ENCODE measurements around the gene PYGO2.

DNA sequence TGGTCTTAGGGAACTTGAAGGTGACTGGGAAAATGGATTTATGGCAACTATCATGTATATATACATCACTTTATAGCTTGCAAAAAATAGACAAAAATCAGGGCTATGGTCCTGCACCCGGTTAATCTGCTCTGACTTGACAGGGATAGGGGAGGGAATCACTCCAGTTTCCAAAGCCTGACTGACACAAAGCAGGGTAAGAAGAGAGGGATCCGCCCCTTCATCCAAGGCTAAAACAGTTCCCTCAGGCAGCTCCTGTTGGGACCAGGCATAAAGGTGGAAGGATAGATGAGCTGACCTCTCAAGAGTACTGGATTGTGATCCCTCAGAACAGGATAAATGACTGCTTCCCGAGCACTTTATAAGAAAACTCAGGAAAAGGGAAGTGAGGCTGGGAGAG, 7.0 kb downstream of the PYGO2 start:
- TF ChIP-seq POLR2A (IDR thresholded peaks at IDR 0.05), result no peak
- TF ChIP-seq, protein P1, sequence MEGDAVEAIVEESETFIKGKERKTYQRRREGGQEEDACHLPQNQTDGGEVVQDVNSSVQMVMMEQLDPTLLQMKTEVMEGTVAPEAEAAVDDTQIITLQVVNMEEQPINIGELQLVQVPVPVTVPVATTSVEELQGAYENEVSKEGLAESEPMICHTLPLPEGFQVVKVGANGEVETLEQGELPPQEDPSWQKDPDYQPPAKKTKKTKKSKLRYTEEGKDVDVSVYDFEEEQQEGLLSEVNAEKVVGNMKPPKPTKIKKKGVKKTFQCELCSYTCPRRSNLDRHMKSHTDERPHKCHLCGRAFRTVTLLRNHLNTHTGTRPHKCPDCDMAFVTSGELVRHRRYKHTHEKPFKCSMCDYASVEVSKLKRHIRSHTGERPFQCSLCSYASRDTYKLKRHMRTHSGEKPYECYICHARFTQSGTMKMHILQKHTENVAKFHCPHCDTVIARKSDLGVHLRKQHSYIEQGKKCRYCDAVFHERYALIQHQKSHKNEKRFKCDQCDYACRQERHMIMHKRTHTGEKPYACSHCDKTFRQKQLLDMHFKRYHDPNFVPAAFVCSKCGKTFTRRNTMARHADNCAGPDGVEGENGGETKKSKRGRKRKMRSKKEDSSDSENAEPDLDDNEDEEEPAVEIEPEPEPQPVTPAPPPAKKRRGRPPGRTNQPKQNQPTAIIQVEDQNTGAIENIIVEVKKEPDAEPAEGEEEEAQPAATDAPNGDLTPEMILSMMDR (IDR thresholded peaks at IDR 0.05), result no peak

Measured in testis (tissue), 2 donors.